ENCODE data around the gene N4BP2L1.
"Not testable (repeated sequence)": the region's sequence is repeated elsewhere in the genome, so short reads cannot be mapped to it uniquely, and the experiment has no call there.

Gene N4BP2L1

GRCh38 chr13:32390484-32390883 lies 37.4 kb downstream of the N4BP2L1 start:
- DNase-seq (ENCODE audit: low read depth, low spot score) = no peak

- DNase-seq (ENCODE audit: low read depth, low spot score) = no peak
Observed at GRCh38 chr13:32390048-32390447, 37.9 kb downstream of the N4BP2L1 start.

- DNase-seq (ENCODE audit: low read depth, low spot score) = no peak
Observed at GRCh38 chr13:32385410-32385809, 42.5 kb downstream of the N4BP2L1 start.

- DNase-seq (ENCODE audit: low read depth, low spot score) = no peak
Observed at GRCh38 chr13:32384702-32385101, 43.2 kb downstream of the N4BP2L1 start.

- DNase-seq (ENCODE audit: low read depth, low spot score) = no peak
Observed at GRCh38 chr13:32383836-32384618, 43.9 kb downstream of the N4BP2L1 start.

- DNase-seq (ENCODE audit: low read depth, low spot score) = no peak
Observed at GRCh38 chr13:32381539-32381938, 46.4 kb downstream of the N4BP2L1 start.

- DNase-seq (ENCODE audit: low read depth, low spot score) = no peak
Observed at GRCh38 chr13:32378012-32378411, 49.9 kb downstream of the N4BP2L1 start.

GRCh38 chr13:32376642-32377415 lies 51.1 kb downstream of the N4BP2L1 start:
- no peak for DNase-seq (ENCODE audit: low read depth, low spot score)

- no peak for DNase-seq (ENCODE audit: low read depth, low spot score)
Observed at GRCh38 chr13:32370805-32371204, 57.1 kb downstream of the N4BP2L1 start.

GRCh38 chr13:32362574-32362973 lies 65.4 kb downstream of the N4BP2L1 start:
- no peak for DNase-seq (ENCODE audit: low read depth, low spot score)

GRCh38 chr13:32355935-32356334 lies 72.0 kb downstream of the N4BP2L1 start:
- not testable (repeated sequence) for DNase-seq (ENCODE audit: low read depth, low spot score)

- DNase-seq (ENCODE audit: low read depth, low spot score) = no peak
Observed at GRCh38 chr13:32354040-32354439, 73.9 kb downstream of the N4BP2L1 start.

GRCh38 chr13:32350839-32351441 lies 77.0 kb downstream of the N4BP2L1 start:
- not testable (repeated sequence) for DNase-seq (ENCODE audit: low read depth, low spot score)
